Glutamatergic neuron (in vitro differentiated cells): ENCODE data around the gene PAX7. TPM values are rescaled to one million over a fixed set of nuclear protein-coding genes. Genes with fewer than 3 reads are reported as not detected.

Experiments used
- DNase-seq: peaks from one replicate; pipeline ENCODE4 v3.0.0; 2022
- H3K27ac Mint-ChIP-seq: one replicate; pipeline ENCODE4 v1.8.0; 2020; ENCODE audit warnings: mild to moderate bottlenecking, mixed read lengths, inconsistent platforms; ENCODE audit not compliant: unreplicated experiment
- H3K27me3 Mint-ChIP-seq: one replicate; pipeline ENCODE4 v1.8.0; 2020; ENCODE audit warnings: mild to moderate bottlenecking, moderate library complexity, mixed read lengths, inconsistent platforms; ENCODE audit not compliant: unreplicated experiment
- H3K36me3 Mint-ChIP-seq: one replicate; pipeline ENCODE4 v1.8.0; 2020; ENCODE audit warnings: mild to moderate bottlenecking, mixed read lengths, inconsistent platforms; ENCODE audit not compliant: unreplicated experiment
- H3K4me1 Mint-ChIP-seq: one replicate; pipeline ENCODE4 v1.8.0; 2020; ENCODE audit warnings: mild to moderate bottlenecking, low read depth, mixed read lengths, inconsistent platforms; ENCODE audit not compliant: unreplicated experiment
- H3K4me3 Mint-ChIP-seq: one replicate; pipeline ENCODE4 v1.8.0; 2020; ENCODE audit warnings: mild to moderate bottlenecking, mixed read lengths, inconsistent platforms; ENCODE audit not compliant: unreplicated experiment
- H3K9me3 Mint-ChIP-seq: one replicate; pipeline ENCODE4 v1.8.0; 2020; ENCODE audit warnings: mild to moderate bottlenecking, moderate library complexity, mixed read lengths, inconsistent platforms; ENCODE audit not compliant: unreplicated experiment
- total RNA-seq: library from RNA; stranded (reverse); fragmentation: NEBNext Ultra II Directional; extraction: Animal tissue kit (Norgen Biotek cat#: 25700); gene quantifications from one replicate; pipeline ENCODE4 v1.2.1, GENCODE V29; 2021; ENCODE audit not compliant: unreplicated experiment
- TF ChIP-seq, protein P1 (sequence below): fragments of 200-600 bp; sonication (generic); IDR thresholded peaks from one replicate; pipeline ENCODE4 v1.5.0; 2021; ENCODE audit not compliant: partially characterized antibody, unreplicated experiment

The PAX7 gene
- total RNA-seq, 1 donor from 2014 or later = 0.07 TPM

DNA sequence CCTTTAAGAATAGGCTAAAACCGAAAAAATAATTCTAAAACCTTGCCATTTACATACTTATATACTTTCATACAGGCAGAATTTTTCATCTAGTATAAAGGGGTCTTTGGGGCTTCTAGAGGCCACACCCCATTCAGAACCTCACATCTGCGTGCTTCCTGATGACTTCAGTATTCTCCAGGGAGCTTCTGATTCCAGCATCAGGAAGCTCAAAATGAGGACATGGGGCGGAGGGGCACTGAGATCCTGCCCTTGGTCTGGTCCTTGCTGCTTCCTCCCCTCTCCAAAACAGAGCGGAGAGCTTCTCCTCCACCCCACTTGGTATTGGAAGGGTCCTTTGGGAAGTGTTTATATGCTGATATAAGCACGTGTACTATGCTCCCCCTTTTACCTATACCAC, 13.8 kb downstream of the PAX7 start:
- DNase-seq = no peak
- TF ChIP-seq, protein P1, sequence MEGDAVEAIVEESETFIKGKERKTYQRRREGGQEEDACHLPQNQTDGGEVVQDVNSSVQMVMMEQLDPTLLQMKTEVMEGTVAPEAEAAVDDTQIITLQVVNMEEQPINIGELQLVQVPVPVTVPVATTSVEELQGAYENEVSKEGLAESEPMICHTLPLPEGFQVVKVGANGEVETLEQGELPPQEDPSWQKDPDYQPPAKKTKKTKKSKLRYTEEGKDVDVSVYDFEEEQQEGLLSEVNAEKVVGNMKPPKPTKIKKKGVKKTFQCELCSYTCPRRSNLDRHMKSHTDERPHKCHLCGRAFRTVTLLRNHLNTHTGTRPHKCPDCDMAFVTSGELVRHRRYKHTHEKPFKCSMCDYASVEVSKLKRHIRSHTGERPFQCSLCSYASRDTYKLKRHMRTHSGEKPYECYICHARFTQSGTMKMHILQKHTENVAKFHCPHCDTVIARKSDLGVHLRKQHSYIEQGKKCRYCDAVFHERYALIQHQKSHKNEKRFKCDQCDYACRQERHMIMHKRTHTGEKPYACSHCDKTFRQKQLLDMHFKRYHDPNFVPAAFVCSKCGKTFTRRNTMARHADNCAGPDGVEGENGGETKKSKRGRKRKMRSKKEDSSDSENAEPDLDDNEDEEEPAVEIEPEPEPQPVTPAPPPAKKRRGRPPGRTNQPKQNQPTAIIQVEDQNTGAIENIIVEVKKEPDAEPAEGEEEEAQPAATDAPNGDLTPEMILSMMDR = no peak
- peaks cover 49% of the 10 kb centered on the region for H3K27me3 Mint-ChIP-seq
- H3K36me3 Mint-ChIP-seq = no peaks in the 10 kb centered on the region
- H3K4me1 Mint-ChIP-seq = peaks cover 17% of the 10 kb centered on the region
- no peak overlapping the region for H3K4me3 Mint-ChIP-seq
- peaks cover 8% of the 10 kb centered on the region for H3K9me3 Mint-ChIP-seq
- H3K27ac Mint-ChIP-seq = no peak overlapping the region

DNA sequence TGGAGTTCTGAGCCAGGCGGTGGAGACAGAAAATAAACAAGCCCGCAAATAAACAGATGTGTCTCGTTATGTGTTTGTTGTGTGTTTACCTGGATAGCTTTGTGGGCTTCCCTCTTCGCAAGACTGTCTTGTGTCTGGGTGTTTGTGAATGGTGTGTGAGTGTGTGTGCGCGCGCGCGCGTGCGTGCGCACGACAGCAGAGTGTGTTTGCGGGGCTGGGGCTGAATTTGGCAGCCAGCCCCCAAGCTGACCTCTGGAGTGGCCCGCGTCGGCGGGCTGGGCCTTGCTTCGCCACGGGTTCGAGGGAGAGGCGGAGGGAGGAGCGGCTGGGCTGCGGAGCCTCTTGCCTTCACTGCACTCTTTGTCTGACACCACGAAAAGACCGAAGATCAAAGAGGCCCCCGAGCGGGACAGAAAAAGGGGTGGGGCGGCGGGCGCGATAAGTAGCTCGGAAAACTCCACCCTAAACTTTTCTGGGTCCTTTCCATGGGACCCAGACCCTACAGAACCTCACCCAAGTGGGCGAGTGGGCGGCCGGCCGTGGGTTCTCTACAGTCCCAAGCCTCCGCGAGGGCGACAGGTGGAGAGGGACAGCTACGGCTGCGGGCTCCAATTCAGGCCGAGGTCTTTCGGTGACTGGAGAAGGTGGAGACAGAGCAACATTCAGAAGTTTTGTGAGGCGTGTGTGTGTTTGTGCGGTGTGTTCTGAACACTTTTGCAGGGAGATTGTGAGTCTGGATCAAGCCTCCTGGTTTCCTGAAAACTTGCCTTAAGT, 14.5 kb downstream of the PAX7 start:
- no peak for DNase-seq
- Mint-ChIP-seq H3K9me3 (peaks cover 7% of the 10 kb centered on the region), H3K4me1 (peaks cover 19% of the 10 kb centered on the region), H3K36me3 (no peaks in the 10 kb centered on the region), H3K4me3 (peak overlapping the region; percentile 68), H3K27me3 (peaks cover 44% of the 10 kb centered on the region), H3K27ac (peak overlapping the region; percentile 59)
- TF ChIP-seq, protein P1 = no peak

DNA sequence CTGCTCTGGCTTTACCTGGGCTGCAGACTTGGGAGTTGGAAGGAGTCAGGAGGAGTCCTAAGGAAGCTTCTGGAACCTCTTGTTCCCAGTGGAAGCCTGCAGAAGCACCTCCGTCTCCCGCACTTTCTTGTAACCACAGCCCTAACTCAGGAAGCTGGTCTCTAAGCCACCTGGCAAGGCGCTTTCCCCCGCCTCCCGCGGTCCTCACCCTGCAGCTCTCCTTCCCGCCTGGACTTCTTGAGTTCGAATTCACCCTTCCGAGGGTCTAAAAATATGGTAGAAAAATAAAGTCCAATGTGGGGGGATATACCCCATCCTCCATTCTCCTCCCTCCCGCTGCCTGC, 15.1 kb downstream of the PAX7 start:
- no peak for DNase-seq

DNA sequence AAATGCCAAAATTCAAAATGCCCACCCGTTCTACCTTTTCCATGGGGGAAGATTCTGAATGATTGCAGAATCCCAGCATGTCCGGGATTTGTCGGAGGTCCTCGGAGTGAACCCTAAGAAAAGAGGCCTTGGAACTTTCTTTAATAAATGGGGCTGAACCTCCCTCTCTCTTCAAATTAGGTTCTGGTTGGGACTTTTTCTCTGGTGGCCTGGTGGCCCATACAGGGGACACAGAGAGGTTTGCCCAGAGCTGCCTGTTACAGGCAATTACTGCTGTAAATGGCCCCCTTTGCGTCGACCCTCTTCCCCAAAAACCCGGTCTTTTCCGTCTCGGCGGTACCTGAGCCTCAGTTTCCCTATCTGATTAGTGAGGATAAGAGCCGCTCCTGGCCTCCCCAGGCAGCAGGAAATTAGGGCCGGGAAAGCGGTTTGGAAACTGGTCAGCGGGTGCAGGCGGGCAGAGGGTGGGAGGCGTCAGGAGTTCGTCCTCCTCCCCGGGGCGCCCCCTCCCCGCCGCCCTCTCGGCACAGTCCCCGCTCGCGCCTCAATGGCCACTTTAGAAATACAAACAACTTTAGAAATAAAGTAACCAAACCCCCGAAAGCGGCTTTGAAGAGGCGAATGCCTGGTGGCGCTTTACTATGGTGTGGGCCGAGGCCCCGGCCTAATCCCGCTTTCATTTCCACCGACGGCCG, 15.6 kb downstream of the PAX7 start:
- DNase-seq = no peak
- Mint-ChIP-seq H3K4me1 (peaks cover 14% of the 10 kb centered on the region), H3K4me3 (no peak overlapping the region), H3K27me3 (peaks cover 44% of the 10 kb centered on the region), H3K9me3 (peaks cover 7% of the 10 kb centered on the region), H3K36me3 (no peaks in the 10 kb centered on the region), H3K27ac (no peak overlapping the region)
- TF ChIP-seq, protein P1 = no peak

More for the DNA sequence above, 15.1 kb downstream of the PAX7 start:
- peaks cover 16% of the 10 kb centered on the region for H3K4me1 Mint-ChIP-seq
- peaks cover 5% of the 10 kb centered on the region for H3K9me3 Mint-ChIP-seq
- no peak overlapping the region for H3K27ac Mint-ChIP-seq
- H3K27me3 Mint-ChIP-seq = peaks cover 44% of the 10 kb centered on the region
- no peaks in the 10 kb centered on the region for H3K36me3 Mint-ChIP-seq
- TF ChIP-seq, protein P1 = no peak
- no peak overlapping the region for H3K4me3 Mint-ChIP-seq
